ENCODE data around the gene YKT6.
A peak's percentile ranks its signal among the peaks of the same experiment; 100 is the strongest.

Gene YKT6

DNA sequence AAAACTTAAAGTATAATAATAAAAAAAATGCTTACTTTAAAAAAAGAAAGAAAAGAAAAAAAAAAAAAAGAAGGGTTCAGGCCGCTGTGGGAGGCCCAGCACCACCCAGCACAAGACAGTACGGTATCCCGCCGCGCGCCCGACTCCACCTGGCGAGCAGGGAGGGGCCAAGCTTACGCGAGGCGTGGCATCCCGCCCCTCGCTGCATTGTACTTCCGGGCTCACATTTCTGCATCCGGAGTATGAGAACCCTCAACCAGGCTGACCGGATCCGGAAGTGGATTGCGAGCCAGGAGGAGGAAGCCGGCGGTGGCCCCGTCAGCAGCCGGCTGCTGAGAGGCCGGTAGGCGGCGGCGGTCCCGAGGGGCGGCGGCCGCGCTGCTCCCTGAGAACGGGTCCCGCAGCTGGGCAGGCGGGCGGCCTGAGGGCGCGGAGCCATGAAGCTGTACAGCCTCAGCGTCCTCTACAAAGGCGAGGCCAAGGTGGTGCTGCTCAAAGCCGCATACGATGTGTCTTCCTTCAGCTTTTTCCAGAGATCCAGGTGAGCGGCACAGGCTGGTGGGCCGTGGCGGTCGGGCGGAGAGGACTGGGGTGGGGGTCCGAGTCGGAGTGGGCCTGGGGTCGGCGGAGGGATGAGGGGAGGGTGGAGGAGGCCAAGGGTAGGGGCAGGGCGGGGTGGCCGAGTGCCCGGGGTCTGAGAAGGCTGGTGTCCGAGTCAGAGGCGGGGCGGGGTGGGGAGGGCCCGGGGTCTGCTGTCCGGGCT lies at the start of gene YKT6:
YKT6 (plus strand) TSS at position 280 of the 763 bp plus-strand sequence; CDS start at position 438, 158 bp downstream.
- Histone ChIP-seq H3K36me3 (ENCODE audit: insufficient read depth, low read length) (peaks cover 20% of the 10 kb centered on the region), H3K27me3 (ENCODE audit: insufficient read depth, low read length) (no peaks in the 10 kb centered on the region), H2AFZ (ENCODE audit: low read depth, low read length) (no peak within 1 kb of the TSS), H3K4me1 (ENCODE audit: insufficient read depth, low read length) (peaks cover 12% of the 10 kb centered on the region), H3K9me3 (ENCODE audit: low read length) (no peaks in the 10 kb centered on the region), H3K4me3 (ENCODE audit: low read length) (peak within 1 kb of the TSS; percentile 81)

GRCh38 chr7:44151956-44152355 lies 48.8 kb upstream of the YKT6 start:
- no peak overlapping the region for H3K4me3 ChIP-seq (ENCODE audit: low read length)
- H2AFZ ChIP-seq (ENCODE audit: low read depth, low read length): no peak overlapping the region
- no peaks in the 10 kb centered on the region for H3K36me3 ChIP-seq (ENCODE audit: insufficient read depth, low read length)
- H3K27me3 ChIP-seq (ENCODE audit: insufficient read depth, low read length): peaks cover 63% of the 10 kb centered on the region
- no peaks in the 10 kb centered on the region for H3K9me3 ChIP-seq (ENCODE audit: low read length)
- no peaks in the 10 kb centered on the region for H3K4me1 ChIP-seq (ENCODE audit: insufficient read depth, low read length)

- Histone ChIP-seq H3K9me3 (ENCODE audit: low read length) (no peaks in the 10 kb centered on the region), H3K36me3 (ENCODE audit: insufficient read depth, low read length) (no peaks in the 10 kb centered on the region), H2AFZ (ENCODE audit: low read depth, low read length) (no peak overlapping the region), H3K27me3 (ENCODE audit: insufficient read depth, low read length) (peaks cover 63% of the 10 kb centered on the region), H3K4me3 (ENCODE audit: low read length) (no peak overlapping the region), H3K4me1 (ENCODE audit: insufficient read depth, low read length) (no peaks in the 10 kb centered on the region)
Measured at GRCh38 chr7:44152971-44153947, 47.5 kb upstream of the YKT6 start.

- H3K4me1 ChIP-seq (ENCODE audit: insufficient read depth, low read length): no peaks in the 10 kb centered on the region
- peaks cover 62% of the 10 kb centered on the region for H3K27me3 ChIP-seq (ENCODE audit: insufficient read depth, low read length)
- no peak overlapping the region for H3K4me3 ChIP-seq (ENCODE audit: low read length)
- no peaks in the 10 kb centered on the region for H3K36me3 ChIP-seq (ENCODE audit: insufficient read depth, low read length)
- no peaks in the 10 kb centered on the region for H3K9me3 ChIP-seq (ENCODE audit: low read length)
- H2AFZ ChIP-seq (ENCODE audit: low read depth, low read length): no peak overlapping the region
Measured at GRCh38 chr7:44153948-44154335, 46.8 kb upstream of the YKT6 start.

- Histone ChIP-seq H3K27me3 (ENCODE audit: insufficient read depth, low read length) (peaks cover 58% of the 10 kb centered on the region), H3K4me1 (ENCODE audit: insufficient read depth, low read length) (no peaks in the 10 kb centered on the region), H2AFZ (ENCODE audit: low read depth, low read length) (no peak overlapping the region), H3K4me3 (ENCODE audit: low read length) (no peak overlapping the region), H3K36me3 (ENCODE audit: insufficient read depth, low read length) (no peaks in the 10 kb centered on the region), H3K9me3 (ENCODE audit: low read length) (no peaks in the 10 kb centered on the region)
Measured at GRCh38 chr7:44154703-44155102, 46.1 kb upstream of the YKT6 start.

DNA sequence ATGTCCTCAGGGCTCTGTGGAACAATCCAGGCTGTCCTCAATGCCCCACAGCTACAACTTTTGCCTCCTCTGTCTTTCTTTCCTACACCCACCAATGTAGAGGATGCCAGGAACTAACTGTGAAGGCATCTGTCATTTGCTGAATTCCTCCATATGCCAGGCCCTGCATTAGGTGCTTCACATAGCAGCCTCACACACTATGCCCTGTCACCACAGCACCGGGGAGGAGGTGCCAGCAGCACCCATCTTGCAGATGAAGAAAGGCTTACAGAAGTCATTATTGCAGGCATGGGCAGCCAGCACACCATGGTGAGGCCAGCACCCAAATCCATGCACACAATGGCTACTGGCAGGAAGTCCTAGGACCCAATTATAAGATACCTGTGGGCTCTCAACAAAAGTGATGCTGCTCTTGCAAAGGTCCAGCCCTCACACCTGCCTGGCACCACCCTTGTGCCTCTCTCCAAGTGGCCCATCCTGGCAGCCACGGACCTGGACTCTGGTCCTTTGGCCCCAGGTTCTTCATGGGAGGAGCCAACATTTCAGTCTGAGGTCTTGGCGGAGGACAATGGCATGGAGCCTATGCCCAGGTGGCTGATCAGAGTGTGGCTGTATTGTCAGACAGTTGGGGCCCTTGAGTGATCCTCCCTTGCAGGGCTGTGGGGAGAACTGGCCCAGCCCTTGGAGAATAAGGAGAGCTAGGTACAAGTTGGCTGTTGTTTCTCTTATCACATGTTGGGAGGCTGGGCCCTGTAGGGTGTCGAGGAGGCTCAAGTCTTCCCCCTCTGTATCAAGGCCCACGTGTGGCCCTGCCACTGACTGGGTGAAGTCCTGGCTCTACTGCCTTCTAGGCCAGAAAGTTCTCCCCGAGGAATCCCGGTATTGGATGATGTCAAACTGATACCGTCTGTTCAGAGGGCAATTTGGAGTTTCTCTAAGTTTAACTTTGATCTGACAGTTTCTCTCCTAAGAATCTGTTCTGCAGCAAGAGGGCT lies 45.3 kb upstream of the YKT6 start:
- H3K36me3 ChIP-seq (ENCODE audit: insufficient read depth, low read length): no peaks in the 10 kb centered on the region
- H3K4me3 ChIP-seq (ENCODE audit: low read length): no peak overlapping the region
- H3K4me1 ChIP-seq (ENCODE audit: insufficient read depth, low read length): no peaks in the 10 kb centered on the region
- H3K27me3 ChIP-seq (ENCODE audit: insufficient read depth, low read length): peaks cover 52% of the 10 kb centered on the region
- no peaks in the 10 kb centered on the region for H3K9me3 ChIP-seq (ENCODE audit: low read length)
- H2AFZ ChIP-seq (ENCODE audit: low read depth, low read length): no peak overlapping the region

DNA sequence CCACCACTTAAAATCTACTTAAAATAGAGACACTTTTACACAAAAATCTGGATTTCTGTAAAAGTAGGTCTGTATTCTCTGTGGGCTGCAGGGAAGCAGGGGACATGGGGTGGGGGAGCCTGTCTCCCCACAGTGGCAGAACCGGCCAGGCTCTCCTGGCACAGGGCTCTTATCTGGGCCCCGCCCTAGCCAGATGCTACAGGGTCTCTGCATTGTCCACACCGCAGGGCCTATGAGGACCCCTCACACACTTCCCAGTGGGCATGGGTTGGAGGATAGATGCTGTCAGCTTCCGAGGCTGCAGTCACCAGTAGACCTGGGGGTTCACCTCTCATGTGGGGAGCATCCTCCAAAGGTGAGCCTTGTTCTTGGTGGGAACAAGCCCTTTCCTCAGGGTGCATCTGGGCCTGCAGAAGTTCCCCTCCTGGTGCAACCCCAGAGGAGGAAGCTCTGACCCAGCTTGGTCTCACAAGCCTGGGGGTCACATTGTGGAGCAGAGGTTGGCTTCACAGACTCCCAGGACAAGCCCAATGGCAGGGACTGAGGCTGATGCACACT lies 44.2 kb upstream of the YKT6 start:
- Histone ChIP-seq H3K27me3 (ENCODE audit: insufficient read depth, low read length) (peaks cover 44% of the 10 kb centered on the region), H3K4me3 (ENCODE audit: low read length) (no peak overlapping the region)

DNA sequence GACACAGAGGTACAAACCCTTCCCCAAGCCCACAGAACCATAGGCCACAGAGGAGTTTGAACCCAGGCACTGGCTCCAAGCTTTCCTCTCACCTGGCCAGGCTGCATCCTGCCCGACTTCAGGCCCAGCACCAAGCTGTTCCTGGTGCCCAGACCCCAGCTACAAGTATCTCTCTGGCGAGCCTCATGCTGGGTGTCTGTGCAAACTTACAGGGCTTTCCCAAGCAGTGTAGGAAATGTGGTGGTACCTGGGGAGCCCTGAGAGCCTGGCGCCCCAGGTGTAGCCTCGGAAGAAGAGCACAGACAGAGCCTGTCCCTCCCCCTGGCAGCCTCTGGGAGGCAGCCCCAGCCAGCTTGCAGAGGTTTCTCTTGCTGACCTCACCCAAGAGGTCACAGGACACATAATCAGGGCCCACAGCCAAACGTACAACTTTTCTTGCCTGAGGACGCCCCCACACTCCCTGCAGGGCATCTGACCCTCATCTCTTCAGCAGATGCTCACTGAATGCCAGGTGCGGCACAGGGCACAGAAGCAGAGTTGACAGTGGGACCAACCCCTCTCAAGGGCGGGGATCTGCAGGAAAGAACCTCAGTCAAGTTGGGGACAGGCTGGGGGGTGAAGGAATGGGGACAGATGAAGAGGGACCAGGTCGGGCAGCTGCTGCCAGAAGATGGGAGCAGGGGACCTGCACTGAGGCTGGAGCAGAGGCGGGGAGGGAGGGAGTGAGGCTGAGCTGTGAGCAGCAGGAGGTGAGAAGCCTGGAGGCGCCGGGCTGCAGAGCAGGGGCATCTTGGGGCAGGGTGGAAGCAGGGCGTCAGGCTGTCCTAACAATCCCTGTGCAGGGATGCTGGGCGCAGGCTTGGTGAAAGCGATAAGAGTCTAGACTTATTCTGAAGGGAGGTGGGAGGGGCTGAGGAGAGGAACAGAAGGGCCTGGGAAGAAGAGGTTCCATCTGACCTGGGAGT lies 43.4 kb upstream of the YKT6 start:
- no peak overlapping the region for H3K4me3 ChIP-seq (ENCODE audit: low read length)

More for the DNA sequence above, 44.2 kb upstream of the YKT6 start:
- H3K9me3 ChIP-seq (ENCODE audit: low read length): no peaks in the 10 kb centered on the region
- H3K36me3 ChIP-seq (ENCODE audit: insufficient read depth, low read length): no peaks in the 10 kb centered on the region
- H2AFZ ChIP-seq (ENCODE audit: low read depth, low read length): no peak overlapping the region
- no peaks in the 10 kb centered on the region for H3K4me1 ChIP-seq (ENCODE audit: insufficient read depth, low read length)

GRCh38 chr7:44158096-44158872 lies 42.5 kb upstream of the YKT6 start:
- Histone ChIP-seq H3K36me3 (ENCODE audit: insufficient read depth, low read length) (no peaks in the 10 kb centered on the region), H2AFZ (ENCODE audit: low read depth, low read length) (no peak overlapping the region), H3K4me3 (ENCODE audit: low read length) (no peak overlapping the region), H3K9me3 (ENCODE audit: low read length) (no peaks in the 10 kb centered on the region), H3K4me1 (ENCODE audit: insufficient read depth, low read length) (no peaks in the 10 kb centered on the region), H3K27me3 (ENCODE audit: insufficient read depth, low read length) (peaks cover 45% of the 10 kb centered on the region)

More for the DNA sequence above, 43.4 kb upstream of the YKT6 start:
- H3K4me1 ChIP-seq (ENCODE audit: insufficient read depth, low read length): no peaks in the 10 kb centered on the region
- H3K36me3 ChIP-seq (ENCODE audit: insufficient read depth, low read length): no peaks in the 10 kb centered on the region
- peaks cover 42% of the 10 kb centered on the region for H3K27me3 ChIP-seq (ENCODE audit: insufficient read depth, low read length)
- H3K9me3 ChIP-seq (ENCODE audit: low read length): no peaks in the 10 kb centered on the region
- no peak overlapping the region for H2AFZ ChIP-seq (ENCODE audit: low read depth, low read length)

DNA sequence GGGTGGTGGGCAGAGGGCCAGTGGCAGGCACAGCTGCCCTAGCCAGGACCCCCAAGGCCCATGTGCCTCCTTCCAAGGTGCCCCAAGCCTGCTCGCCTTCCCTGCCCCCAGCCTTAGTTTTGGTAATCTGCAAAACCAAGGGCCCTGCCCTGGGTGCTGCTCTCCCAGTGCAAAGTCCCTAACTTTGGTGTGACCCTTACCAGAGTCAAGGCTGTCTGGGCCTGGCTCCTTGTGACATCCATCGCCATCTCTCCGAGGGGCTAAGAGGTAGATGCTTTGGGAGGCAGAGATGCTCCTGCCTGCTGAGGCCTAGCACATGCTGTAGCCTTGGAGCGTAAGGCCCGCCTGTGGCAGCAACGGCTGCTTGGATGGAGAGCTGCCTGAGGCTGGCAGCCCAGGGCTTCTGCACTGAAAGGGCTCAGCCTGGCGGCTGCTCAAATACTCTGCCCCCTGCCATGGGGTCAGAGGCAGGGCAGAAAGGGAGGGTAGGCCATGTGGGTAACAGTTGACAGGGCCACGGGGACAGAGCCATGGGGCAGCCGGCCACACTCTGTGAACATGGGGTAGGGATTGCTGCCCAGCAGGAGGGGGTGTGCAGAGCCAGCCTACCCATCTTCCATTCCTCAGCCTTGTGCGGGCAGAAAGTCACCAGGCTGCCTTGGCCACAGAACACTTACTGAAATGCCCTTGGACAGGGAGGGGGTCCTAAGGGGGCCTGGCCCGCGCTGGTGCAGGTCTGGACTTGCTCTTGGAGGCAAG lies 41.7 kb upstream of the YKT6 start:
- Histone ChIP-seq H2AFZ (ENCODE audit: low read depth, low read length) (no peak overlapping the region), H3K36me3 (ENCODE audit: insufficient read depth, low read length) (no peaks in the 10 kb centered on the region), H3K9me3 (ENCODE audit: low read length) (no peaks in the 10 kb centered on the region), H3K27me3 (ENCODE audit: insufficient read depth, low read length) (peaks cover 41% of the 10 kb centered on the region), H3K4me3 (ENCODE audit: low read length) (no peak overlapping the region), H3K4me1 (ENCODE audit: insufficient read depth, low read length) (peaks cover 3% of the 10 kb centered on the region)

Measured in neuron (in vitro differentiated cells).